A549 (cell line): ENCODE measurements around the gene CHP2. TPM values are rescaled to one million over a fixed set of nuclear protein-coding genes. Genes with fewer than 3 reads are reported as not detected.

Experiments used
- ATAC-seq, 2 experiments: fragments of 200-7000 bp in 1 of 2; fragments of >200 bp in 1 of 2; cut with Nextera tagmentation in 1 of 2; cut with Tn5 transposase in 1 of 2; 3 replicates each; pipeline versions ENCODE4 v1.8.0 to v1.9.1; 2018 to 2020; ENCODE audit warnings: mild to moderate bottlenecking in 1 of 2, moderate library complexity in 1 of 2
- CTCF ChIA-PET: fragments of 300-600 bp; sonication (Branson Sonifier 250); formaldehyde crosslinking; extraction: SDS; loops from one replicate; lab custom pipeline; 2021; ENCODE audit warnings: antibody characterized with exemption, inconsistent platforms; lab: Yijun Ruan, JAX
- POLR2A ChIA-PET: fragments of 350-600 bp; formaldehyde crosslinking; extraction: SDS; loops from one replicate; lab custom pipeline; 2021; ENCODE audit warnings: antibody characterized with exemption, inconsistent platforms; lab: Yijun Ruan, JAX
- DNase-seq, 2 experiments: peaks; one replicate each; pipeline versions ENCODE4 v3.0.0 to v3.0.0-alpha.2; 2011 to 2016; ENCODE audit warnings: low read depth in 1 of 2, low spot score in 1 of 2
- FAIRE-seq: peaks from 2 replicates; lab custom pipeline; 2011; peaks lifted over from hg19 to GRCh38; lab: Jason Lieb, UNC
- H3K27ac ChIP-seq, 2 experiments: fragments of >200 bp; sonication (Bioruptor Twin); formaldehyde crosslinking; 3 replicates each; pipeline ENCODE4 v1.5.1; 2016 to 2017
- H3K4me1 ChIP-seq: fragments of >200 bp; sonication (Bioruptor Twin); formaldehyde crosslinking; 3 replicates; pipeline ENCODE4 v1.6.1; 2016
- H3K4me2 ChIP-seq: fragments of >200 bp; sonication (Bioruptor Twin); formaldehyde crosslinking; 3 replicates; pipeline ENCODE4 v1.6.1; 2016
- H3K4me3 ChIP-seq: fragments of >200 bp; sonication (Bioruptor Twin); formaldehyde crosslinking; 3 replicates; pipeline ENCODE4 v1.5.1; 2016
- H3K9me3 ChIP-seq: fragments of >200 bp; sonication (Bioruptor Twin); formaldehyde crosslinking; 3 replicates; pipeline ENCODE4 v1.6.1; 2016
- ATOH8 ChIP-seq: fragments of 250-450 bp; sonication (Bioruptor Pico); IDR thresholded peaks from 2 replicates; pipeline ENCODE4 v1.5.0; 2020; ENCODE audit warnings: low read depth, mild to moderate bottlenecking, moderate library complexity
- BHLHE40 ChIP-seq: IDR thresholded peaks from 2 replicates; pipeline ENCODE4 v1.6.1; 2012; ENCODE audit warnings: low read depth, low read length, inconsistent platforms
- CBX2 ChIP-seq: fragments of 200-600 bp; sonication (generic); IDR thresholded peaks from 2 replicates; pipeline ENCODE4 v1.6.1; 2016; ENCODE audit warnings: low read depth, mild to moderate bottlenecking, borderline replicate concordance
- CBX8 ChIP-seq: fragments of 200-600 bp; sonication (generic); IDR thresholded peaks from 2 replicates; pipeline ENCODE4 v1.6.1; 2016
- CHD4 ChIP-seq: fragments of 200-600 bp; sonication (generic); IDR thresholded peaks from 2 replicates; pipeline ENCODE4 v1.6.1; 2016; ENCODE audit warnings: antibody characterized with exemption, mild to moderate bottlenecking, borderline replicate concordance
- EHMT2 ChIP-seq: fragments of 200-600 bp; sonication (generic); IDR thresholded peaks from 2 replicates; pipeline ENCODE4 v1.6.1; 2016; ENCODE audit warnings: antibody characterized with exemption, low read depth, mild to moderate bottlenecking, moderate library complexity
- ELK1 ChIP-seq: fragments of 150-350 bp; IDR thresholded peaks from 2 replicates; pipeline ENCODE4 v1.6.1; 2014; ENCODE audit warnings: low read depth, mild to moderate bottlenecking, low read length
- EP300 ChIP-seq, 2 experiments: fragments of >200 bp; sonication (Bioruptor Twin); formaldehyde crosslinking; IDR thresholded peaks; 2 replicates in 1 of 2; 3 replicates in 1 of 2; pipeline ENCODE4 v1.6.1; 2016 to 2017
- FOSB ChIP-seq: fragments of 250-450 bp; sonication (Bioruptor Pico); IDR thresholded peaks from 2 replicates; pipeline ENCODE4 v1.5.0; 2020; ENCODE audit warnings: mild to moderate bottlenecking, moderate library complexity
- FOSL2 ChIP-seq, 2 experiments: fragments of 450-650 bp in 1 of 2; fragments of >200 bp in 1 of 2; sonication (Bioruptor Twin) in 1 of 2; formaldehyde crosslinking; IDR thresholded peaks; 2 replicates each; pipeline versions ENCODE4 v1.5.0 to v1.6.1; 2016 to 2020; ENCODE audit warnings: mild to moderate bottlenecking in 1 of 2, moderate library complexity in 1 of 2
- HEYL ChIP-seq: fragments of 250-450 bp; sonication (Bioruptor Pico); IDR thresholded peaks from 2 replicates; pipeline ENCODE4 v1.8.0; 2021; ENCODE audit warnings: mild to moderate bottlenecking, moderate library complexity
- HMGXB4 ChIP-seq: fragments of 250-450 bp; sonication (Bioruptor Pico); IDR thresholded peaks from 2 replicates; pipeline ENCODE4 v1.5.0; 2021; ENCODE audit warnings: mild to moderate bottlenecking, moderate library complexity, borderline replicate concordance
- HOXA7 ChIP-seq: fragments of 250-450 bp; sonication (Bioruptor Pico); IDR thresholded peaks from 2 replicates; pipeline ENCODE4 v1.5.0; 2020; ENCODE audit warnings: mild to moderate bottlenecking, moderate library complexity
- HOXB5 ChIP-seq: fragments of 250-450 bp; sonication (Bioruptor Pico); IDR thresholded peaks from 2 replicates; pipeline ENCODE4 v1.5.0; 2020; ENCODE audit warnings: mild to moderate bottlenecking, moderate library complexity
- JUNB ChIP-seq: fragments of >200 bp; sonication (Bioruptor Twin); formaldehyde crosslinking; IDR thresholded peaks from 2 replicates; pipeline ENCODE4 v1.6.1; 2016
- MAFK ChIP-seq: fragments of 450-650 bp; IDR thresholded peaks from 2 replicates; pipeline ENCODE4 v1.6.1; 2014; ENCODE audit not compliant: partially characterized antibody
- NPAS2 ChIP-seq: fragments of 250-450 bp; sonication (Bioruptor Pico); IDR thresholded peaks from 2 replicates; pipeline ENCODE4 v1.8.0; 2022; ENCODE audit warnings: mild to moderate bottlenecking, moderate library complexity, borderline replicate concordance
- NR3C1 ChIP-seq: fragments of >200 bp; sonication (Bioruptor Twin); formaldehyde crosslinking; IDR thresholded peaks from 3 replicates; pipeline ENCODE4 v1.6.1; 2017
- RARB ChIP-seq: fragments of 250-450 bp; sonication (Bioruptor Pico); IDR thresholded peaks from 2 replicates; pipeline ENCODE4 v1.8.0; 2021; ENCODE audit warnings: mild to moderate bottlenecking, moderate library complexity
- RCOR1 ChIP-seq: fragments of 150-350 bp; IDR thresholded peaks from 2 replicates; pipeline ENCODE4 v1.6.1; 2014; ENCODE audit warnings: antibody characterized with exemption, low read length, low read depth
- SREBF2 ChIP-seq: fragments of 450-650 bp; IDR thresholded peaks from 2 replicates; pipeline ENCODE4 v1.6.1; 2014; ENCODE audit warnings: mild to moderate bottlenecking, moderate library complexity
- ZC3H11A ChIP-seq: fragments of 450-650 bp; IDR thresholded peaks from 2 replicates; pipeline ENCODE4 v1.6.1; 2014; ENCODE audit warnings: antibody characterized with exemption, mild to moderate bottlenecking
- ZFP36 ChIP-seq: fragments of 450-650 bp; IDR thresholded peaks from 2 replicates; pipeline ENCODE4 v1.6.1; 2014; ENCODE audit warnings: borderline replicate concordance; ENCODE audit not compliant: partially characterized antibody
- ZNF302 ChIP-seq: fragments of 250-450 bp; sonication (Bioruptor Pico); IDR thresholded peaks from 2 replicates; pipeline ENCODE4 v1.9.0; 2021; ENCODE audit warnings: inconsistent platforms, mild to moderate bottlenecking, moderate library complexity
- WGBS: methylation state at CpG from one replicate; pipeline ENCODE4 v1.1.6; 2017; ENCODE audit errors: missing lambda C conversion rate; 5-methylcytosine and 5-hydroxymethylcytosine counted together
- polyA plus RNA-seq, 4 experiments: library from polyadenylated mRNA; depleted of rRNA in 3 of 4; stranded (reverse); fragments of >200 nt; fragmentation: RNase III in 1 of 4; extraction: RNeasy Plus Mini Kit Qiagen cat#74134 plus additional on column Dnase treatment in 1 of 4; gene quantifications; 2 replicates in 3 of 4; 3 replicates in 1 of 4; pipeline ENCODE4 v1.2.3, GENCODE V29; 2011 to 2017
- TF ChIP-seq, protein P1 (sequence below): fragments of 200-600 bp; sonication (generic); IDR thresholded peaks from 2 replicates; pipeline ENCODE4 v1.6.1; 2016; ENCODE audit warnings: antibody characterized with exemption, mild to moderate bottlenecking, moderate library complexity
- TF ChIP-seq, protein P2 (sequence below): IDR thresholded peaks from 2 replicates; pipeline ENCODE4 v1.6.1; 2012

The CHP2 gene
- polyA plus RNA-seq, 2 of the 4 experiments (the other 2 are of a cell fraction), result not detected

DNA sequence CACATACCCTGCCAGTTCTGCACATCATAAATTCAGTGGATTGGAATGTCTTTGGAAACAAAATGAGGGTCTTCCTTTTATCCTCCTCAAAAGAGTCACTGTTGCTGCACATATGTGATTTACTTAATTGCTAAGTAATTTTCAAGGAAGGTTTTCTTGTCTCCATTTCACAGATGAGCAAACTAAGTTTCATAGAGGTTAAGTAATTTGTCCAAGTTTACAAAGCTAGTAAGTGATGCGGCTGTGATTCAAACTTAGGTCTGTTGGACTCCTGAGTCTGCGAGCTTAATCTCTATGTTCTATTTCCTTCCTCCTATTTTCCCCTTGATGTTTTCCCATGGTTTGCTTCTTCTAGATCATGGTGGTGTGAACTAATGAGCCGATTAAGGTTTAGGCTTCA lies 28.1 kb upstream of the CHP2 start:
- 91% methylated on average over 3 of the region's 3 CpGs for WGBS
- H3K27ac ChIP-seq, result no peak overlapping the region
- no peak for FAIRE-seq
- ChIA-PET CTCF (interaction anchor here (1.2 to 2.9 kb wide), 5 partner anchors 12 to 319 kb away, joined by 3 to 27 read pairs (median 7); partner anchors contain the start of gene PLK1), POLR2A (no interaction called here)
- H3K4me2 ChIP-seq, result no peak overlapping the region
- H3K4me3 ChIP-seq, result no peak overlapping the region
- ATAC-seq, result no peak
- TF ChIP-seq HOXA7 (CRISPR knock-in tag) (no peak), JUNB (no peak), NPAS2 (no peak), ATOH8 (no peak), FOSB (CRISPR knock-in tag) (no peak), EHMT2 (no peak), ZNF302 (CRISPR knock-in tag) (no peak), RARB (CRISPR knock-in tag) (no peak), FOSL2 (IDR thresholded peaks at IDR 0.05) (no peak), FOSL2 (CRISPR knock-in tag; IDR thresholded peaks at IDR 0.05) (no peak), MAFK (no peak), ZC3H11A (no peak), NR3C1 (no peak), CBX2 (no peak), RCOR1 (no peak), HMGXB4 (CRISPR knock-in tag) (no peak), HEYL (CRISPR knock-in tag) (no peak), EP300 (IDR thresholded peaks at IDR 0.05) (no peak)
- TF ChIP-seq, protein P1, sequence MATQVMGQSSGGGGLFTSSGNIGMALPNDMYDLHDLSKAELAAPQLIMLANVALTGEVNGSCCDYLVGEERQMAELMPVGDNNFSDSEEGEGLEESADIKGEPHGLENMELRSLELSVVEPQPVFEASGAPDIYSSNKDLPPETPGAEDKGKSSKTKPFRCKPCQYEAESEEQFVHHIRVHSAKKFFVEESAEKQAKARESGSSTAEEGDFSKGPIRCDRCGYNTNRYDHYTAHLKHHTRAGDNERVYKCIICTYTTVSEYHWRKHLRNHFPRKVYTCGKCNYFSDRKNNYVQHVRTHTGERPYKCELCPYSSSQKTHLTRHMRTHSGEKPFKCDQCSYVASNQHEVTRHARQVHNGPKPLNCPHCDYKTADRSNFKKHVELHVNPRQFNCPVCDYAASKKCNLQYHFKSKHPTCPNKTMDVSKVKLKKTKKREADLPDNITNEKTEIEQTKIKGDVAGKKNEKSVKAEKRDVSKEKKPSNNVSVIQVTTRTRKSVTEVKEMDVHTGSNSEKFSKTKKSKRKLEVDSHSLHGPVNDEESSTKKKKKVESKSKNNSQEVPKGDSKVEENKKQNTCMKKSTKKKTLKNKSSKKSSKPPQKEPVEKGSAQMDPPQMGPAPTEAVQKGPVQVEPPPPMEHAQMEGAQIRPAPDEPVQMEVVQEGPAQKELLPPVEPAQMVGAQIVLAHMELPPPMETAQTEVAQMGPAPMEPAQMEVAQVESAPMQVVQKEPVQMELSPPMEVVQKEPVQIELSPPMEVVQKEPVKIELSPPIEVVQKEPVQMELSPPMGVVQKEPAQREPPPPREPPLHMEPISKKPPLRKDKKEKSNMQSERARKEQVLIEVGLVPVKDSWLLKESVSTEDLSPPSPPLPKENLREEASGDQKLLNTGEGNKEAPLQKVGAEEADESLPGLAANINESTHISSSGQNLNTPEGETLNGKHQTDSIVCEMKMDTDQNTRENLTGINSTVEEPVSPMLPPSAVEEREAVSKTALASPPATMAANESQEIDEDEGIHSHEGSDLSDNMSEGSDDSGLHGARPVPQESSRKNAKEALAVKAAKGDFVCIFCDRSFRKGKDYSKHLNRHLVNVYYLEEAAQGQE, result no peak
- TF ChIP-seq, protein P2, sequence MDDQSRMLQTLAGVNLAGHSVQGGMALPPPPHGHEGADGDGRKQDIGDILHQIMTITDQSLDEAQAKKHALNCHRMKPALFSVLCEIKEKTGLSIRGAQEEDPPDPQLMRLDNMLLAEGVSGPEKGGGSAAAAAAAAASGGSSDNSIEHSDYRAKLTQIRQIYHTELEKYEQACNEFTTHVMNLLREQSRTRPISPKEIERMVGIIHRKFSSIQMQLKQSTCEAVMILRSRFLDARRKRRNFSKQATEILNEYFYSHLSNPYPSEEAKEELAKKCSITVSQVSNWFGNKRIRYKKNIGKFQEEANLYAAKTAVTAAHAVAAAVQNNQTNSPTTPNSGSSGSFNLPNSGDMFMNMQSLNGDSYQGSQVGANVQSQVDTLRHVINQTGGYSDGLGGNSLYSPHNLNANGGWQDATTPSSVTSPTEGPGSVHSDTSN, result no peak
- H3K9me3 ChIP-seq, result no peaks in the 10 kb centered on the region
- no peak for DNase-seq
- no peaks in the 10 kb centered on the region for H3K4me1 ChIP-seq

DNA sequence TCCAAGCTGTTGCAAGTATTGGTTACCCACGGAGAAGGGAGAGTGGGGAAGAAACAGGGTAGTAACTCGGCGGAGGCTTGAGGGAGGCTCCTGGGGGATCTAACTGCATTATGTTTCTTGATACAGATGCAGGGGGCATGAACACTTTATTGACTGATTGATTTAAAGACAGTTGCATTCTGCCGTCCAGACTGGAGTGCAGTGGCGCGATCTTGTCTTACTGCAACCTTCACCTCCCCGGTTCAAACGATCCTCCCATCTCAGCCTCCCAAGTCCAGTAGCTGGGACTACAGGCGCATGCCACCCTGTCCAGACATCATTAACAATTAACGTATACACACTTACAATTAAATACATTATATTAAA lies 26.7 kb upstream of the CHP2 start:
- 42% methylated on average over 10 of the region's 10 CpGs for WGBS
- Histone ChIP-seq H3K4me3 (no peak overlapping the region), H3K9me3 (no peaks in the 10 kb centered on the region), H3K27ac (no peak overlapping the region), H3K4me2 (peak overlapping the region; percentile 45; the same call in 2 of the 3 replicates), H3K4me1 (no peaks in the 10 kb centered on the region)
- CTCF ChIA-PET, result interaction anchor here (0.6 to 2.9 kb wide), 15 partner anchors 9 to 318 kb away, joined by 3 to 27 read pairs (median 5); partner anchors contain the start of gene PLK1
- FAIRE-seq (no peak), ATAC-seq (peak; percentile 52; a peak in 4 of 6 replicates), DNase-seq (no peak)
- POLR2A ChIA-PET, result no interaction called here
- TF ChIP-seq, protein P1, result no peak
- TF ChIP-seq NR3C1 (no peak), SREBF2 (no peak), BHLHE40 (no peak), HOXB5 (CRISPR knock-in tag) (no peak), CBX8 (no peak), EHMT2 (no peak), ELK1 (no peak), CBX2 (no peak), ZFP36 (no peak), CHD4 (no peak)
